Glomerular visceral epithelial cell (primary cell): ENCODE results near the gene TCERG1L.
"Not testable (repeated sequence)": the region's sequence is repeated elsewhere in the genome, so short reads cannot be mapped to it uniquely, and the experiment has no call there.

Experiments used
- DNase-seq: peaks from one replicate; pipeline ENCODE4 v3.0.0-alpha.2; 2016; ENCODE audit errors: extremely low spot score

TCERG1L gene

GRCh38 chr10:131166486-131166885 lies 145.0 kb downstream of the TCERG1L start:
- DNase-seq: no peak

GRCh38 chr10:131165092-131165491 lies 146.4 kb downstream of the TCERG1L start:
- no peak for DNase-seq

DNA sequence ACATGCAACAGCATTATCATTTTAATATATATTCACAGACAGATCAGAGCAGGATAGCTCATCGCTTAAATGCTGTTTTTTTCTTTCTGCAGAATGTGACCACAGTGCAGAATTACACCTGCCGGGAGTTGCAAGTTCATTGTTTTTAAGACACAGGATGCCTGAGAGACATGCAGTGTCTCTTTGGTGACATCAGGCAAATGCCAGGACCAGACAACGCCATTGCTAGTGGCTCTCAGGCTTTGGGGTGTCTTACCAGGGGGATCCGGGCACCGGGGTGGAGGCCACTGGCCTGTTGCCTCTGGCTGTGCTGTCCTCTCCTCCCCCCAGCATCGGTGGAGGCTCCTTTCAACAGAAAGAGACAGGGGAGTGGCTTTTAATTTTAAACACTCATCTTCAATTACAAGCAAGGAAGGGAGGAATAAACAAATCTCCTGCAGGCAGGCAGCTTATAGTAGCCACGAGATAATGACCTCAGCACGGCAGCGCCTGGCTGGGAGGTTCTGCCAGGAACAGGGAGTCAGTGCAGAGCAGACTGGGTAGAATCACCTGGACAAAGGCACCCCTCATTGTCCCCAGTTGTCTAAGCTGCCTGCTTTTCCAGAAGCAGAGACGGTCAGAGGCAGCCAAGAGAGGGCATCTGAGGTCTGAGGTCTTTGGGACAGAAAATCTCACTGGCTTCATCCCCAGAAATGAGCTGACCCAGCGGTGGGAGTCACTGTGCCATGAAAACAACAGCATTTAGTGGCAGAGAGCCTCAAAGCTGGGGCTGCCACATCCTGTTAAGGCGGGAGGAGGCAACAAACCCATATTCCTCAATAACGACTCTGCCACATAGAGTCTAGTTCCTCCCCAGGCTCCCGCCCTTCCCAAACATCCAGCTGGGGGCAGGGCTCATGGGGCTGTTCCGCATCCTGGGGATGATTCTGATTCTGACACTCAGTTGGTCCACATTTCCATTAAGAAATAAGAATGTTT lies 148.4 kb downstream of the TCERG1L start:
- DNase-seq: no peak

- no peak for DNase-seq
Measured at GRCh38 chr10:131162211-131162610, 149.3 kb downstream of the TCERG1L start.

- DNase-seq: no peak
Measured at GRCh38 chr10:131161087-131161486, 150.4 kb downstream of the TCERG1L start.

DNA sequence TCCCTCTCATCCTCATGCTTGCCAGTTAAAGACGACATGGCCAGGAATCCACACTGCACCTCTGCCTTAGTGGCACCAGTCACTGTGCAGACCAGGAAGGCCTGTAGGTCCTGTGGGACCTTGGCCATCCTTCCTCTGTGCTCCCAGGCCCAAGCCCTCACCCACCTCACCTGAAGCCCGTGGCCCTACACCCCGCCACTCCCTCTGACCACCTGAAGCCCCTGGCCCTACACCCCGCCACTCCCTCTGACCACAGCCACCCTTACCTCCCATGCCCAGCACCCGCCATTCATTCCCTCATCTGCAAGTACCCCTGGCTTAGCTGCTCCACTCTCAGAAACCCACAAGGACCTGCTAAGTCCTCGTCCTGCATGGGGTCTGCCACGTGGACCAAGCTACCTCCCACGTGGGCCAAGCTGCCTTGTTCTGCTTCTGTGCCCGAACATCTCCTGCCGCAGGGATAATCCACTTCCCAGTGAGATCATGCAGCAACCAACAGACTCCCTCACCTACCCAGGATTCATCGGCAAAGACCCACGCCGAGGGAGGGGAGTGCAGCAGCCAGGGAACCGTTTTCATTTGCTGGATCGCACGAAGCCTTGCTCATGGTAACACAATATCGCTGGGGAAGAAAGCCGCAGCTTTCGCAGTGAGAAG lies 151.2 kb downstream of the TCERG1L start:
- no peak for DNase-seq

DNA sequence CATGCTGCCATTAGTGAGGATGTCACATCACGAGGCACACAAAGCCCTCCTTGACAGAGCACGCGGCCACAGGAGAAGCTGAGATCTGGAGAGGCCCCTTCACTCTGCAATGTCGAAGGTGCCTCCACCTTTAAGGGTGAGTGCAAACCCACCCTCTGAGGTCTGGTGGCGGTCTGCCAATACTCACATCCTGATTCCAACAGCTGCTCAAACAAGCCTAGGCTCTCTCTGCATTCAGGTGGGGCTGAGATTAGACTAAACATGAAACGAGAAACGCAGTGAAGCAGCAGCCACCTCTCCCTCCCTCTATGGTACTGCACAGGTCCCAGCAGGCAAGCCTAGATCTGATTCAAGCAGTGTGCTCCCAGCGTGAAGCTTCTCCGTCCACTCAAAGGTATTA lies 151.8 kb downstream of the TCERG1L start:
- DNase-seq: no peak

DNA sequence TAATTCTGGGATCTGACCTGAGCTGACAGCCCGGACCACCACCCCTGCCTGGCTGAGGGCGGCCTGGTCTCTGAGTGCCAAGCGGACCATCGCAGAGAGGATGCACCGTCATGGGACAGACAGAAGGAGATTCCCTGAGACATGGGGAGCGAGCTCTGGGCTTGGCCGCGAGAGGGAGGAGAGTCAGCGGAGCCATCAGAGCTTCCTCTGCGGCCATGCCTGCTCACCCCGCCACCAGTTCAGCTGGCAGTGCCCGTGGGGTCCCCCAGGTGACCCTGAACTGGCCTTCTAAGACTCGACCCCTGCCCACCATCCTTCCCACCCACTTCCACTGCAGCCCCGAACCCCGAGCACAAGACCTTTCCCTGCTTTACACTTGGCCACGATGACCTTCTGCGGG lies 152.8 kb downstream of the TCERG1L start:
- no peak for DNase-seq

GRCh38 chr10:131157899-131158298 lies 153.6 kb downstream of the TCERG1L start:
- DNase-seq: no peak

DNA sequence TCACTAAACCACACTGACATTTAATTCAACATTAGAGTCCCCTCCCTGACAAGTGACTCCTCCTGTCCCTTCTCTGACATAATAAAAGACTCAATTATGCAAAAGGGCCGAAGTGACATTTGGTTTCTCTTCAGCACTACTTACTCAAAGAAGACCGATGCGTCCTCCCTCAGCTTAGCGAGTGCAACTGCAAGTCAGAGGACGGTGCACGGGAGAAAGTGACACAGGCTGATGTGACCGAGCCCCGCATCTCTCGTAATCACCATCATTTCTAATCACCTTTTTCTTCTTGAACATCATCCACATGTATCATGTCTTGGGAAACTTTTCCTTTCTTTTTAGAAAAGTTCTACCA lies 155.7 kb downstream of the TCERG1L start:
- DNase-seq: no peak

- no peak for DNase-seq
Measured at GRCh38 chr10:131155218-131155875, 156.2 kb downstream of the TCERG1L start.

- no peak for DNase-seq
Measured at GRCh38 chr10:131154306-131155025, 157.1 kb downstream of the TCERG1L start.

DNA sequence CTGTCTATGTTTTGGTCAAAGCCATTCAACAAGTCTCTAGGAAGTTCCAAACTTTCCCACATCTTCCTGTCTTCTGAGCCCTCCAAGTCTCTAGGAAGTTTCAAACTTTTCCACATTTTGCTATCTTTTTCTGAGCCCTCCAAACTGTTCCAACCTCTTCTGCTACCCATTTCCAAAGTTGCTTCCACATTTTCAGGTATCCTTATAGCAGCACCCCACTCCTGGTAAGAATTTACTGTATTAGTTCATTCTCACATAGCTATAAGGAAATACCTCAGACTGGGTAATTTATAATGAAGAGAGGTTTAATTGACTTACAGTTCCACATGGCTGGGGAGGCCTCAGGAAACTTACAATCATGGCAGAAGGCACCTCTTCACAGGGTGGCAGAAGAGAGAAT lies 159.1 kb downstream of the TCERG1L start:
- not testable (repeated sequence) for DNase-seq

DNA sequence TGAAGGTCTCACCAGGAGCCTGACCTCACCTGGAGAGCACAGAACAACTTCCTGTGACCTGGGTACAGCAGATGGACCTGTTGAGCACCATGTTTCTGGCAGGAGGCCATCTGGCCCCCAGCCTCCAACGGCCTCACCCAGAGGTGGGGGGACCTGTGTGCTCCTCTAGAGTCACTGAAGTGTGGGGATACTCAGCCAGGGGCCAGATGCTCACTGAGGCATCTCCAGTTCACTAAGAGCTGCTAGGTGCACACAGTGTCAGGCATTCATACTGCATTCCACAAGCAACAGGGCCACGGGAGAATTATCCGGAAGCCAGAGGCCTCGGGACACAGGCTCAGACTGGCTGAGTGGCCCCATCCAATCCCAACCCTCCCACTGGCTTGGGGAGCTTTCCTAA lies 161.4 kb downstream of the TCERG1L start:
- no peak for DNase-seq

DNA sequence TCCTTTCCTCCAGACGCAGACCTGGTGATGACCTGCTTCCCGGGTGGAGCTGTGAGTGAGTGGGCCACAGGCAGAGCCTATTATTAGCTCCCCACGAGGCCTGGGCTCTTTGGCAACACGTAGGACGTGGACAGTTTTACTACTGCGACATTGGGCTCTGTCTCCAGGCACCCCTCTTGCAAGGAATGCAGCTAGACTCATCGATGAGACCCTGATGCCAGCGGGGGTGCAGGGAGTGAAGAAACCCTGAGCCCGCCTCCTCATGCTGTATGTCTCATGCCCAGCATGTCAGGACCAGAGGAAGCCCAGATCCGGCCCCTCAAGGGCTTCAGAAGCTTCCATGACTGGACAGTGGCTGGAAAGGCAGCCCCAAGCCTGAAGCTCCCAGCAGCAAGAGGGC lies 161.9 kb downstream of the TCERG1L start:
- no peak for DNase-seq

DNA sequence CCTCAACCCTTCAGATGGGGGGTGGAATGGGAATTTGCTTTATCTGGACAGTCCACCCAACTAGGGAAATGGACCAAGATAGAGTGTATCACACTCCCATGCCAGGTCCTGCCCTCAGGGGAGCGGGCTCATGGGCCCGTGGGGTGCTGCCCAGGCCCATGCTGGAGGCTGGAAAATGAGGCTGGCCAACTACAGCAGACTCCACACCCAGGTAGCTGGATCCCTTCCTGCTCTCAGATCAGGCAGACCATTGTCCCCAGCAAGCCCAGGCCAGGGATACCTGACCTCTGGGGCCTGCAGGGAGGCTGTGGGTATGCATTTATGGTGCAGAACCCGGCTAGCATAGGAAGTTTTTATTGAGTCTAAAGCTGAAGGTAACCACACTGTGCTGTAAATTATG lies 162.4 kb downstream of the TCERG1L start:
- no peak for DNase-seq

- no peak for DNase-seq
Measured at GRCh38 chr10:131148270-131148669, 163.3 kb downstream of the TCERG1L start.

DNA sequence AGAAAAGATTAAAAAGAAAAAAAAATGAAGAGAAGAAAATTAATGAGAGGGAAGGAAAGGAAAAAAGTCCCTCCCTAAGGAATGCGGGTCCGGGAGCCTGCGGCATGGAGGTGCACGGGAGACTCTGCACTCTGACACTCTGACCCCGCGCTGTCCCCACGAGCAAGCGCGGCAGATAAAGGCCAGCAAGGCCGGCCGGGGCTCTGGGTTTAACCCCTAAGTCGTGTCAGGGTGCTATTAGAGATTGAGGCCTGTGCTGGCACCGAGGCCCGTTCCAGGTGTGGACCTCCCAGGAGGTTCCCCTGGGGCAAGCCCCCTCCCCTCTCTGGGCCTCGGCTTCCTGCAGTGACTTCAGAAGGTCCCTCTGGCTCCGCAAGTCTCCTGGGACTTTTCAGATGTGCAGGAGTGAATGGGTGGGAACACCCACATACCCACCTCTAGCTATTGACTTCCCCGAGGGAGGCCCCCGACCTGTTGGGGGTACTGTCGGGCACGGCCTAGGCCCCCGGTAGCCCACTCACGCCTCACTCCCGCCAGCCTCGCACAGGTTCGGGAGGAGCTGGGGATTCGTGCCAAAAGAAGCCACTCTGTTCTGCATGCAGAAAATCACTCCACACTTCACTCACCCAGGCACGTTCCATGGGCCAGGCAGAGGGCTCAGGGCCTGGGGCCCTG lies 164.1 kb downstream of the TCERG1L start:
- DNase-seq: no peak

DNA sequence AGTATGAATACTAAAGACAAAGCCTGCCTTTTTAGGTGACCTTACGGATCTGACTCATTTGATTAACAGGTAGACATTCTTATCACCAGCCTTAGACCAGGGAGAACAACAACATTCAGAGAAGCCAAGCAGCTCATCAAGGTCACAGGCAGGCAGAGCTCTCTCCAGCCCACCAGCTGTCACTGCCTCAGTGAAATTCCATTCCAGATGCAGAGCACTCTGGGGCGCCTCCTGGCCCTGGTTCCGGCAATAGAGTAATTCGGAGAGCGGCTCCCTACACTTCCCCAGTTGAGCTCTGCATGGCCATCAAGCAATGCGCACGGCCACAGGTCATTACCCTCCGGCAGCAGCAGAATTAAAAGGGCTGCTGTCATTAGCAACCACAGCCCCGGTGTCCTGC lies 164.7 kb downstream of the TCERG1L start:
- DNase-seq: no peak

- DNase-seq: no peak
Measured at GRCh38 chr10:131145756-131146155, 165.8 kb downstream of the TCERG1L start.

- DNase-seq: no peak
Measured at GRCh38 chr10:131144711-131145375, 166.7 kb downstream of the TCERG1L start.
